Glutamatergic neuron (in vitro differentiated cells): Measurements from ENCODE around the gene C1QTNF12. TPM values are rescaled to one million over a fixed set of nuclear protein-coding genes. Genes with fewer than 3 reads are reported as not detected.

ENCODE experiments used
- DNase-seq: peaks from one replicate; pipeline ENCODE4 v3.0.0; 2022
- H3K27ac Mint-ChIP-seq: one replicate; pipeline ENCODE4 v1.8.0; 2020; ENCODE audit warnings: mild to moderate bottlenecking, mixed read lengths, inconsistent platforms; ENCODE audit not compliant: unreplicated experiment
- H3K27me3 Mint-ChIP-seq: one replicate; pipeline ENCODE4 v1.8.0; 2020; ENCODE audit warnings: mild to moderate bottlenecking, moderate library complexity, mixed read lengths, inconsistent platforms; ENCODE audit not compliant: unreplicated experiment
- H3K36me3 Mint-ChIP-seq: one replicate; pipeline ENCODE4 v1.8.0; 2020; ENCODE audit warnings: mild to moderate bottlenecking, mixed read lengths, inconsistent platforms; ENCODE audit not compliant: unreplicated experiment
- H3K4me1 Mint-ChIP-seq: one replicate; pipeline ENCODE4 v1.8.0; 2020; ENCODE audit warnings: mild to moderate bottlenecking, low read depth, mixed read lengths, inconsistent platforms; ENCODE audit not compliant: unreplicated experiment
- H3K4me3 Mint-ChIP-seq: one replicate; pipeline ENCODE4 v1.8.0; 2020; ENCODE audit warnings: mild to moderate bottlenecking, mixed read lengths, inconsistent platforms; ENCODE audit not compliant: unreplicated experiment
- H3K9me3 Mint-ChIP-seq: one replicate; pipeline ENCODE4 v1.8.0; 2020; ENCODE audit warnings: mild to moderate bottlenecking, moderate library complexity, mixed read lengths, inconsistent platforms; ENCODE audit not compliant: unreplicated experiment
- total RNA-seq: library from RNA; stranded (reverse); fragmentation: NEBNext Ultra II Directional; extraction: Animal tissue kit (Norgen Biotek cat#: 25700); gene quantifications from one replicate; pipeline ENCODE4 v1.2.1, GENCODE V29; 2021; ENCODE audit not compliant: unreplicated experiment
- TF ChIP-seq, protein P1 (sequence below): fragments of 200-600 bp; sonication (generic); IDR thresholded peaks from one replicate; pipeline ENCODE4 v1.5.0; 2021; ENCODE audit not compliant: partially characterized antibody, unreplicated experiment

Gene C1QTNF12
- total RNA-seq, 1 donor from 2014 or later = 9.1 TPM

DNA sequence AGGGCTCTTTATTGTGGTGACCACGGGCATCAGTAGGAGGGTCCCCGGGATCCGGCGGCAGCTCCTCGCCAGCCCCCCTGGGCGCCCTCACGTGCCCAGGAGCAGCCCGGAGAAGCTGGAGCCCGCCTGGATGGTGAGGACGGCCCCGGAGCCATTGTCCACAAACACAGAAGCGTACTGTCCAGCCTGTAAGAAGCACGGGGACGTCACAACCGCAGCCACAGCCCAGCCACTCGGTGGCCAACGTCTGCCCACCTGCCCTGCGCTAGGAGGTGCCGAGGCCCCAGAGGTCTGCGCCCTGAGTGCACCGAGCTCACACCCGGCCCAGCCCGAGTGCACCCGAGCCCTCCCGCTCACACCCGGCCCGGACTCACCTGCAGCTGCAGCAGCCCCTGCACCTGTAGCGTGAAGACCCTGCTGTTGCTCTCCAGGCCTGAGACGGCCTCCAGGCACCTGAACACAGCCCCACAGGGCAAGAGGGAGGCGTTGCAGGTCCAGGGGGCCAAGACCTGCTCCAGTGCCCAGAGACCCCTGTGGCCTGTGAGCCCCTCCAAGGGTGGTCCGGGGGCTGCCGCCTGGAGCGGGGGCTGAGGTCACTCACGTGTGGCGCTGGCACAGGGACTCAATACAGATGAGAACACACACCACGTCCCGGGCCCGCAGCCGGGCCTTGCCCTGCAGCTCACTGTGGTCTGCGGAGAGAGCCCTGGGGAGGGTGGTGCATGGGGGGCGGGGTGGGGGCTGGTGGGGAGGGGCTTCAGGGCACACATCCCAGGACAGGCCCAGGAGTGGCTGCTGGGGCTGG is 3.9 kb downstream of the C1QTNF12 start:
- Mint-ChIP-seq H3K9me3 (no peaks in the 10 kb centered on the region), H3K27ac (no peak overlapping the region), H3K4me1 (no peaks in the 10 kb centered on the region), H3K27me3 (no peaks in the 10 kb centered on the region), H3K36me3 (no peaks in the 10 kb centered on the region), H3K4me3 (no peak overlapping the region)
- TF ChIP-seq, protein P1, sequence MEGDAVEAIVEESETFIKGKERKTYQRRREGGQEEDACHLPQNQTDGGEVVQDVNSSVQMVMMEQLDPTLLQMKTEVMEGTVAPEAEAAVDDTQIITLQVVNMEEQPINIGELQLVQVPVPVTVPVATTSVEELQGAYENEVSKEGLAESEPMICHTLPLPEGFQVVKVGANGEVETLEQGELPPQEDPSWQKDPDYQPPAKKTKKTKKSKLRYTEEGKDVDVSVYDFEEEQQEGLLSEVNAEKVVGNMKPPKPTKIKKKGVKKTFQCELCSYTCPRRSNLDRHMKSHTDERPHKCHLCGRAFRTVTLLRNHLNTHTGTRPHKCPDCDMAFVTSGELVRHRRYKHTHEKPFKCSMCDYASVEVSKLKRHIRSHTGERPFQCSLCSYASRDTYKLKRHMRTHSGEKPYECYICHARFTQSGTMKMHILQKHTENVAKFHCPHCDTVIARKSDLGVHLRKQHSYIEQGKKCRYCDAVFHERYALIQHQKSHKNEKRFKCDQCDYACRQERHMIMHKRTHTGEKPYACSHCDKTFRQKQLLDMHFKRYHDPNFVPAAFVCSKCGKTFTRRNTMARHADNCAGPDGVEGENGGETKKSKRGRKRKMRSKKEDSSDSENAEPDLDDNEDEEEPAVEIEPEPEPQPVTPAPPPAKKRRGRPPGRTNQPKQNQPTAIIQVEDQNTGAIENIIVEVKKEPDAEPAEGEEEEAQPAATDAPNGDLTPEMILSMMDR = no peak
- no peak for DNase-seq

DNA sequence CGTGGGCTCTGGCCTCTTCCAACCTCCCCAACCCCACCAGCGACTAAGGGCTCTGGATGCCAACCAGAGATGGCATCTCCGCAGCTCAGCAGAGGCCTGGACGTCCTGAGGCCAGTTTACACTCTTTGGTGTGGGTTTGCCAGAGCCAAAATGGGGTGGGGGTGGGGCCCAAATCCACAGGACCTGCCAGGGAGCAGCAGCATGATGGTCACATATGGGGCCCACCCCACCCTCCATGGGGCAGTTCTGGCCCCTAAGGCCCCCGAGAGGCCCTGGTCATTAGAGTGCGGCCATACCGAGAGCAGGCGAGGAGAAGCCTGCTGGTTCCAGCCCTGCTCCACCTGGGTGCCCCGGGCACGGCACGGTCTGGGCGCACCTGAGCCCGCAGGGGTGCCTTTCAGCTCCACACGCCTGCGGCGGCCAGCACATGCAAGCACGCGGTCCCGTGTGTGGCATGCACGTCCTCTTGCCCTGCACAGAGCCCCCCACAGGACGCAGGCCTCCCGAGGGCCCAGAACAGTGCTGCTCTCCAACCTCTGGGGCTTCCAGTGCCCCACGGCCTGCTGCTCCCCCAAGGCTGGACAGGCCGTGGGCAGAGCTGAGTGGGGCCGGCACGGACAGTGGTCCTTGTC is 4.8 kb downstream of the C1QTNF12 start:
- Mint-ChIP-seq H3K4me3 (no peak overlapping the region), H3K27me3 (peaks cover 2% of the 10 kb centered on the region), H3K27ac (no peak overlapping the region), H3K9me3 (no peaks in the 10 kb centered on the region), H3K4me1 (peaks cover 2% of the 10 kb centered on the region), H3K36me3 (no peaks in the 10 kb centered on the region)
- TF ChIP-seq, protein P1 = no peak
- no peak for DNase-seq

DNA sequence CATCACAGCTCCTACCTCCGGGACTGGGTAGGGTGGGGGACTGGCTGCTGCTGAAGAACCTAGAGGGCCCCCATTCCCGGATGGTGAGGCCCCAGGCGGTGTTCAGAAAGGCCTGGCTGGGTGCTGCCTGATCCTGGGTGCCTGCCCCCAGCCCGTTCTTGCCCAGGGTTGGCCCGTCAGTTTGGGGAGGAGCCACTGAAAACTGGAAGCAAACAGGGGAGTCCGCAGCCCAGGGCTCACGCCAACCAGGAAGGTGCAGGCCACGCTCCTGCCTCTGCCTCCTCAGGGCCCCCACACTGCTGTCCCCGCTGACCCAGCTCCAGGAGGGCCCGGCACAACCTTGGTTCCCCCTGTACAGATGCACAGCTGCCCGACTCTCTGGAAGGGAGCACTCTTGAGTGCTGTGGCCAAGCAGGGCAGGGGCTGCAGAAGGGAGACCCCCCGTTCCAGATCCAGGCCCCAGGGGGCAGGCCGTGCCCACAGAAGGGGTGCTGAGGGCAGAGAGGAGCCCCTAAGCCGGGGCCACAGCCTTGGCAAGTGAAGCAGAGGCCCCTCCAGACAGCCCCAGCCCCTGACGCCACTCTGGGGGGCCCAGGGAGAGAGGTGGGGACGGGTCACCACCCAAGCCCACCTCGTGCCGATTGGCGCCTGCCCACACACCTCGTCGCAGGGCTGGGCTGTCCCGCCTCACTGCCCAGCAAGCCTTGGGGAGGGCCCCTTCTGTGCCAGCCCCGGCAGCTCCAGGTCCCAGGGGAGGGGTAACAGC is 5.5 kb downstream of the C1QTNF12 start:
- Mint-ChIP-seq H3K27me3 (peaks cover 2% of the 10 kb centered on the region), H3K9me3 (no peaks in the 10 kb centered on the region), H3K4me3 (no peak overlapping the region), H3K27ac (no peak overlapping the region), H3K36me3 (no peaks in the 10 kb centered on the region), H3K4me1 (peaks cover 2% of the 10 kb centered on the region)
- TF ChIP-seq, protein P1 = no peak
- no peak for DNase-seq

DNA sequence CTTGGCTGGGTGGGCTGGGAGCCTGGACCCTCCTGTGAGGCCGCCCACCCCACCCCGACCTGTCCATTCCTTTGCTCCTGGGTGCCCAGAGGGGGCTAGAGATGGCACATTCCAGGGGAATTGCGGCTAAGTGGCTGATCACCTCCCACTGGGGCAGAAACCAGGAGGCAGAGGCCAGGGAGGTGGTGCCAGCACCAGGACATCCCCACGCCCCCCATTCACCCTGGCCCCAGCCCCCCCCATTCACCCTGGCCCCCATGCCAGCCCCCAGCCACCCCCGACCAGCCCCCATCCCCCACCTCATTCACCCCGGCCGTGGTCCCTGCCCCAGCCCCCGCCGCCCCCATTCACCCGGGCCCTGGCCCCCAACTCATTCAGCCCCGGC is 6.2 kb downstream of the C1QTNF12 start:
- Mint-ChIP-seq H3K4me1 (peaks cover 2% of the 10 kb centered on the region), H3K36me3 (no peaks in the 10 kb centered on the region), H3K27ac (no peak overlapping the region), H3K27me3 (peaks cover 2% of the 10 kb centered on the region), H3K4me3 (no peak overlapping the region), H3K9me3 (no peaks in the 10 kb centered on the region)
- TF ChIP-seq, protein P1 = no peak
- no peak for DNase-seq
